GM12875 (cell line): ENCODE data around the gene RPL10.

ENCODE experiments used
- H3K4me3 ChIP-seq: one replicate; pipeline ENCODE4 v1.5.1; 2011; ENCODE audit warnings: low read depth, low read length, control low read depth
- TF ChIP-seq, protein P1 (sequence below): IDR thresholded peaks from 2 replicates; pipeline ENCODE4 v1.5.1; 2011; ENCODE audit warnings: low read depth, mild to moderate bottlenecking, control low read depth, inconsistent platforms, low read length, moderate library complexity, borderline replicate concordance; ENCODE audit not compliant: insufficient read depth

The RPL10 gene

DNA sequence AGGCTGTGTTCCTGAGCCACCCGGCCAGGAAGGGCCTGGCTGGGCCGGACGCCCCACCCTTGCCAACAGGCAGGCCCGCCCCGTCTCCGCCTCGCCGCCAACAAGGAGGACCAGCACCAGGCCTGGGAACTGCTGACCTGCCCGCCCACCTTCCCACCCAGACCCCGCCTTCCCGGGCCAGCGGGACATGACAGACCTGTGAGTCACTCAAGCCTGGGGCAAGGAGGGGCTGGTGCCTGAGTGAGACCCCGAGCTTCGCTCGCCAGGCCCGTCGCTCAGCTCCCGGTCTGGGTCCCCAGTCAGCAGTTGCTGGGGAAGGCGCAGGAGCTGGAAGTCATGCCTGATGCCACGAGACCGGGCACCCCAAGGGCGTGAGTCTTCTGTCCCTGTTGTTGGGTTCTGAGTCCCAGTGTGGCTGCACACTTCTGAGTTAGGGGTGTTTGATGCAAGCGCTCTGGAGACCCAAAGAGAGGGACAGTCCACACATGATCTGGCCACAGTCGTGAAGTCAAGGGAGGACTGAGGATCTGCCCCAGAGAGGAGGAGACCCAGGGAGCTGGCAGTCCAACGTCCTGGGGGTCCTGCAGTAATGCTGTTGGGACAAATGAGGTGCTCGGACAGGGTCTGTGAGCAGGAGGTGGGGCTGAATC is 11.2 kb downstream of the RPL10 start, which contains the start of gene DNASE1L1:
Gene DNASE1L1 (minus strand): TSS at position 33 of the 650 bp plus-strand sequence. CDS start 3,686 bp downstream, outside the sequence.
- TF ChIP-seq, protein P1, sequence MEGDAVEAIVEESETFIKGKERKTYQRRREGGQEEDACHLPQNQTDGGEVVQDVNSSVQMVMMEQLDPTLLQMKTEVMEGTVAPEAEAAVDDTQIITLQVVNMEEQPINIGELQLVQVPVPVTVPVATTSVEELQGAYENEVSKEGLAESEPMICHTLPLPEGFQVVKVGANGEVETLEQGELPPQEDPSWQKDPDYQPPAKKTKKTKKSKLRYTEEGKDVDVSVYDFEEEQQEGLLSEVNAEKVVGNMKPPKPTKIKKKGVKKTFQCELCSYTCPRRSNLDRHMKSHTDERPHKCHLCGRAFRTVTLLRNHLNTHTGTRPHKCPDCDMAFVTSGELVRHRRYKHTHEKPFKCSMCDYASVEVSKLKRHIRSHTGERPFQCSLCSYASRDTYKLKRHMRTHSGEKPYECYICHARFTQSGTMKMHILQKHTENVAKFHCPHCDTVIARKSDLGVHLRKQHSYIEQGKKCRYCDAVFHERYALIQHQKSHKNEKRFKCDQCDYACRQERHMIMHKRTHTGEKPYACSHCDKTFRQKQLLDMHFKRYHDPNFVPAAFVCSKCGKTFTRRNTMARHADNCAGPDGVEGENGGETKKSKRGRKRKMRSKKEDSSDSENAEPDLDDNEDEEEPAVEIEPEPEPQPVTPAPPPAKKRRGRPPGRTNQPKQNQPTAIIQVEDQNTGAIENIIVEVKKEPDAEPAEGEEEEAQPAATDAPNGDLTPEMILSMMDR, result no peak
- peak within 1 kb of the TSS; percentile 52 for H3K4me3 ChIP-seq

DNA sequence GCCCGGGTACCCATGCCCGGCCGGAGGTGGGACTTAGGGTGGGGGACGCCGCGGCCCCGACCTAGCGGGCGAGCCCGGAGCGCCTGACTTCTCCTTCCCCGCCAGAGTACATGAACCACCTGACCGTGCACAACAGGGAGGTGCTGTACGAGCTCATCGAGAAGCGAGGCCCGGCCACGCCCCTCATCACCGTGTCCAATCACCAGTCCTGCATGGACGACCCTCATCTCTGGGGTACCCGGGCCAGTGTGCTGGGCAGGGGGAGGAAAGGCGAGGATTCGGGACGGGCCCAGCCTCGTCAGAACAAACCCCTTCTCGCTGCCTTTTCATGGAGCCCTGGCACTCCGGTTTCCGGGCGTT is 13.8 kb downstream of the RPL10 start:
- TF ChIP-seq, protein P1, result no peak
- peak overlapping the region; percentile 82 for H3K4me3 ChIP-seq

DNA sequence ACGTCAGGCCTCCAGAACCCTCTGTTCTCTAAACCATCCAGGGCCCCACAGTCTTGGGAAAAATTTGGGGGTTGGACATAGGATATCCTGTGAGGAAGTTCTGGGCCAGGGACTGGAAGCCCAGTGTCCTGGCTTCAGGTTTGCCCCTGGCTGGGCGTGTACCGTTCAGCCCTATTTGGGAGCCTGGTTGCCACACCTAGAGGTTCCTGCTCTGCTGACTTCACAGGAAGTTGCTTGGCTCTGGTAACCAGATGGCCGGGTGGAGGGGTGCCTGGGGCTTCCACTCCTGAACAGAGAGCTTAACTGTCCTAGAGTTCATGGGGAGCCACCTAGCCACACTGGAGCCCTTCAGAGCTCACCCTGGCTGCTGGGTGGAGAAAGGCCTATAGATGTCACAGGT is 14.3 kb downstream of the RPL10 start:
- H3K4me3 ChIP-seq, result peak overlapping the region; percentile 82
- TF ChIP-seq, protein P1, result no peak

DNA sequence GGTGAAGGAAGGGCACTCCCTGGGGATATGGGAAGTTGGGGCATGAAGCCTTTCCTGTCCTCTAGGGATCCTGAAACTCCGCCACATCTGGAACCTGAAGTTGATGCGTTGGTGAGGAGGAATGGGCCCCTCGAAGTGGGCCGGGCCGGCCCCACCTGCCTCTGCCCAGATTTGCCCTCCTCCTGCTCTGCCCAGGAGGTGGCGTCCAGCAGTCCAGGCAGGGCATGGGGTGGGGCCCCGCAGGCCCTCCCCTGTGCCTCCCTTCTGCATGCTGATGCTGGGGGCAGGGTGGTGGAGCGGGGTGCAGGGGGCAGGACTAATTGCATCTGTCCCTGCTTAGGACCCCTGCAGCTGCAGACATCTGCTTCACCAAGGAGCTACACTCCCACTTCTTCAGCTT is 15.0 kb downstream of the RPL10 start:
- TF ChIP-seq, protein P1, result no peak
- no peak overlapping the region for H3K4me3 ChIP-seq

DNA sequence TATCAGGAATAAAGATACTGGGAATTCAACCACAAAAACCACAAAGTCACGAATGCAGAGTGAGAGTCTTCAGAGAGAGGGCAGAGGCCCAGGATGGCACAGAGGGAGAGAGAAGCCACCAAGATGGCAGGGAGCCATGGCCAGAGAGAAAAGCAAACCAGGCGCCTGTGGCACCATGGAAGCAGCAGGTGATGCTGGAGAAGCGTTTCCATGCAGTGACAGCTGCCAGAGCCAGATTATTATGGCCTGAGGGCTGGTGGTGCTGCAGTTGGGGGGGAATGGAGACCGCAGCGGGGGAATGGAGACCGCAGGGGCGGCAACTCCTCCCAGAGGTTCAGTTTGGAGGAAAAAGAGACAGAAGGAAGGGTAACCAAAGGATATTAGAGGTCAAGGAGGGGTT is 19.0 kb downstream of the RPL10 start:
- TF ChIP-seq, protein P1, result no peak
- H3K4me3 ChIP-seq, result no peak overlapping the region

DNA sequence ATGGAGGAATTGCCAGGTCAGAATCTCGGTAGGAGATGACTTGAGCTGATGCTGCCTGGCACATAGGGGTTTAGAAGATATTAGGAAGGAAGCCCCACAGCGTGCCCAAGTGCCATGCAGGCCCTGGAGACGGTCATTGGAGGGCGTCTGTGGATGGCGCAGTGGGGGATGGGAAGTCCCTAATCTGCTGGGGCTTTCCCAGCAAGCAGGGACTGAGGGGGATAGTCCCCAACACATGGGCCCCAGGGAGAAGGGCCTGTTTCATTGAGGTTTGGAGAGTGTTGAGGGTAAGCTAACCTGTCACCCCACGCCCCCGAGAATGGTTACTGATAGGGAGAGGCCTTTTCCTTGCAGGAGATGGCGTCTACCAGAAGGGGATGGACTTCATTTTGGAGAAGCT is 21.0 kb downstream of the RPL10 start:
- no peak overlapping the region for H3K4me3 ChIP-seq
- TF ChIP-seq, protein P1, result no peak

DNA sequence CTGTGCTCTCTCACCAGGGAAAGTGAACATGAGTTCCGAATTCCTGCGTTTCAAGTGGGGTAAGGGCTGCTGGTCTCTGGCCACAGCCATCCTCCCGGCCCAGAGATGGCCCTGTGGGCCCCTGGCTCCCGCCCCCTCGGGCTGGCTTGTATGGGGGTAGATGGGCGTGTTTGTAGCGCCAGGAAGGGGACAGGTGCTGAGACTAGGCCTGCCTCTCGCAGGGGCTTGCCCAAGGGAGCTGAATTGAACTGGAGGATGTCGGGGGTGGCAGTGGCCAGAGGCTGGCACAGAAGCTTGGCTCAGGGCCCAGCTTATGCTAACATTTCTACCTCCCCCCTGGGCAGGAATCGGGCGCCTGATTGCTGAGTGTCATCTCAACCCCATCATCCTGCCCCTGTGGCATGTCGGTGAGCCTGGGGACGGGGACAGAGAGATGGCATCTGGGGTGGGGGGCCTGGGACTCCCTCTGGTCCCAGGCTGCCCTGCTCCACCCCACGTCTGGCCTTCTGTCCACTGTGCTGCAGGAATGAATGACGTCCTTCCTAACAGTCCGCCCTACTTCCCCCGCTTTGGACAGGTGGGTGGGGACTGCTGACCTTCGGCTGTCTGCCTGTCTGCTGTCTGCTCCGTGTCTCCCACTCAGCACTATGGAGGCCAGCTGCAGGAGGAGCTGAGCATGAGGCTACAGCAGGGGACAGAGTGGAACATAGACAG is 21.7 kb downstream of the RPL10 start:
- H3K4me3 ChIP-seq, result no peak overlapping the region
- TF ChIP-seq, protein P1, result no peak
